Measurements from ENCODE around the gene MYO3B.

MYO3B gene

GRCh38 chr2:170229744-170230143, 51.8 kb downstream of the MYO3B start:
- H3K4me1 ChIP-seq (ENCODE audit: control insufficient read depth, insufficient read depth, low read length): no peaks in the 10 kb centered on the region
- H3K27ac ChIP-seq (ENCODE audit: insufficient read depth, low read depth, low read length, poor library complexity, severe bottlenecking): no peak overlapping the region
- no peak overlapping the region for H3K4me3 ChIP-seq (ENCODE audit: insufficient read depth, low read depth, low read length)
- no peaks in the 10 kb centered on the region for H3K9me3 ChIP-seq (ENCODE audit: control insufficient read depth, low read length)
- H3K27me3 ChIP-seq (ENCODE audit: control insufficient read depth, insufficient read depth, low read length, poor library complexity, severe bottlenecking): no peaks in the 10 kb centered on the region
- WGBS, 2 experiments: 100% methylated on average over 1 to 2 of the region's 2 CpGs
- no peaks in the 10 kb centered on the region for H3K36me3 ChIP-seq (ENCODE audit: control insufficient read depth, insufficient read depth, low read length)

- Histone ChIP-seq H3K4me3 (ENCODE audit: insufficient read depth, low read depth, low read length) (no peak overlapping the region), H3K9me3 (ENCODE audit: control insufficient read depth, low read length) (no peaks in the 10 kb centered on the region), H3K4me1 (ENCODE audit: control insufficient read depth, insufficient read depth, low read length) (no peaks in the 10 kb centered on the region), H3K36me3 (ENCODE audit: control insufficient read depth, insufficient read depth, low read length) (no peaks in the 10 kb centered on the region), H3K27ac (ENCODE audit: insufficient read depth, low read depth, low read length, poor library complexity, severe bottlenecking) (no peak overlapping the region), H3K27me3 (ENCODE audit: control insufficient read depth, insufficient read depth, low read length, poor library complexity, severe bottlenecking) (no peaks in the 10 kb centered on the region)
- WGBS, 2 experiments: 37 to 55% methylated on average over 8 to 12 of the region's 12 CpGs
Observed at GRCh38 chr2:170235860-170236679, 58.1 kb downstream of the MYO3B start.

GRCh38 chr2:170236680-170237047, 58.7 kb downstream of the MYO3B start:
- 93 to 95% methylated on average over 2 of the region's 2 CpGs for WGBS, 2 experiments
- H3K4me3 ChIP-seq (ENCODE audit: insufficient read depth, low read depth, low read length): no peak overlapping the region
- no peak overlapping the region for H3K27ac ChIP-seq (ENCODE audit: insufficient read depth, low read depth, low read length, poor library complexity, severe bottlenecking)
- H3K27me3 ChIP-seq (ENCODE audit: control insufficient read depth, insufficient read depth, low read length, poor library complexity, severe bottlenecking): no peaks in the 10 kb centered on the region
- H3K4me1 ChIP-seq (ENCODE audit: control insufficient read depth, insufficient read depth, low read length): no peaks in the 10 kb centered on the region
- H3K9me3 ChIP-seq (ENCODE audit: control insufficient read depth, low read length): no peaks in the 10 kb centered on the region
- no peaks in the 10 kb centered on the region for H3K36me3 ChIP-seq (ENCODE audit: control insufficient read depth, insufficient read depth, low read length)

GRCh38 chr2:170237572-170238120, 59.7 kb downstream of the MYO3B start:
- 86 to 88% methylated on average over 2 of the region's 4 CpGs for WGBS, 2 experiments
- no peaks in the 10 kb centered on the region for H3K36me3 ChIP-seq (ENCODE audit: control insufficient read depth, insufficient read depth, low read length)
- no peaks in the 10 kb centered on the region for H3K4me1 ChIP-seq (ENCODE audit: control insufficient read depth, insufficient read depth, low read length)
- H3K4me3 ChIP-seq (ENCODE audit: insufficient read depth, low read depth, low read length): no peak overlapping the region
- no peaks in the 10 kb centered on the region for H3K9me3 ChIP-seq (ENCODE audit: control insufficient read depth, low read length)
- H3K27me3 ChIP-seq (ENCODE audit: control insufficient read depth, insufficient read depth, low read length, poor library complexity, severe bottlenecking): no peaks in the 10 kb centered on the region
- no peak overlapping the region for H3K27ac ChIP-seq (ENCODE audit: insufficient read depth, low read depth, low read length, poor library complexity, severe bottlenecking)

GRCh38 chr2:170238776-170239175, 60.8 kb downstream of the MYO3B start:
- no peaks in the 10 kb centered on the region for H3K9me3 ChIP-seq (ENCODE audit: control insufficient read depth, low read length)
- H3K4me1 ChIP-seq (ENCODE audit: control insufficient read depth, insufficient read depth, low read length): no peaks in the 10 kb centered on the region
- WGBS, 2 experiments: 83 to 89% methylated on average over 4 of the region's 4 CpGs
- H3K27ac ChIP-seq (ENCODE audit: insufficient read depth, low read depth, low read length, poor library complexity, severe bottlenecking): no peak overlapping the region
- no peaks in the 10 kb centered on the region for H3K36me3 ChIP-seq (ENCODE audit: control insufficient read depth, insufficient read depth, low read length)
- H3K27me3 ChIP-seq (ENCODE audit: control insufficient read depth, insufficient read depth, low read length, poor library complexity, severe bottlenecking): no peaks in the 10 kb centered on the region
- H3K4me3 ChIP-seq (ENCODE audit: insufficient read depth, low read depth, low read length): no peak overlapping the region

GRCh38 chr2:170240629-170241028, 62.7 kb downstream of the MYO3B start:
- H3K27ac ChIP-seq (ENCODE audit: insufficient read depth, low read depth, low read length, poor library complexity, severe bottlenecking): no peak overlapping the region
- H3K4me3 ChIP-seq (ENCODE audit: insufficient read depth, low read depth, low read length): no peak overlapping the region
- no peaks in the 10 kb centered on the region for H3K36me3 ChIP-seq (ENCODE audit: control insufficient read depth, insufficient read depth, low read length)
- WGBS, 2 experiments: 94 to 97% methylated on average over 2 of the region's 2 CpGs
- H3K27me3 ChIP-seq (ENCODE audit: control insufficient read depth, insufficient read depth, low read length, poor library complexity, severe bottlenecking): no peaks in the 10 kb centered on the region
- H3K4me1 ChIP-seq (ENCODE audit: control insufficient read depth, insufficient read depth, low read length): no peaks in the 10 kb centered on the region
- H3K9me3 ChIP-seq (ENCODE audit: control insufficient read depth, low read length): no peaks in the 10 kb centered on the region

- no peaks in the 10 kb centered on the region for H3K9me3 ChIP-seq (ENCODE audit: control insufficient read depth, low read length)
- H3K27me3 ChIP-seq (ENCODE audit: control insufficient read depth, insufficient read depth, low read length, poor library complexity, severe bottlenecking): no peaks in the 10 kb centered on the region
- H3K27ac ChIP-seq (ENCODE audit: insufficient read depth, low read depth, low read length, poor library complexity, severe bottlenecking): no peak overlapping the region
- H3K36me3 ChIP-seq (ENCODE audit: control insufficient read depth, insufficient read depth, low read length): no peaks in the 10 kb centered on the region
- H3K4me1 ChIP-seq (ENCODE audit: control insufficient read depth, insufficient read depth, low read length): no peaks in the 10 kb centered on the region
- H3K4me3 ChIP-seq (ENCODE audit: insufficient read depth, low read depth, low read length): no peak overlapping the region
- 79 to 84% methylated on average over 2 of the region's 2 CpGs for WGBS, 2 experiments
Observed at GRCh38 chr2:170241756-170242155, 63.8 kb downstream of the MYO3B start.

GRCh38 chr2:170243118-170243837, 65.3 kb downstream of the MYO3B start:
- Histone ChIP-seq H3K9me3 (ENCODE audit: control insufficient read depth, low read length) (no peaks in the 10 kb centered on the region), H3K27me3 (ENCODE audit: control insufficient read depth, insufficient read depth, low read length, poor library complexity, severe bottlenecking) (no peaks in the 10 kb centered on the region), H3K4me1 (ENCODE audit: control insufficient read depth, insufficient read depth, low read length) (no peaks in the 10 kb centered on the region), H3K27ac (ENCODE audit: insufficient read depth, low read depth, low read length, poor library complexity, severe bottlenecking) (no peak overlapping the region), H3K36me3 (ENCODE audit: control insufficient read depth, insufficient read depth, low read length) (no peaks in the 10 kb centered on the region), H3K4me3 (ENCODE audit: insufficient read depth, low read depth, low read length) (no peak overlapping the region)
- WGBS, 2 experiments: 88 to 92% methylated on average over 2 of the region's 2 CpGs

GRCh38 chr2:170243898-170244297, 66.0 kb downstream of the MYO3B start:
- no peaks in the 10 kb centered on the region for H3K4me1 ChIP-seq (ENCODE audit: control insufficient read depth, insufficient read depth, low read length)
- H3K4me3 ChIP-seq (ENCODE audit: insufficient read depth, low read depth, low read length): no peak overlapping the region
- H3K27me3 ChIP-seq (ENCODE audit: control insufficient read depth, insufficient read depth, low read length, poor library complexity, severe bottlenecking): no peaks in the 10 kb centered on the region
- H3K27ac ChIP-seq (ENCODE audit: insufficient read depth, low read depth, low read length, poor library complexity, severe bottlenecking): no peak overlapping the region
- H3K36me3 ChIP-seq (ENCODE audit: control insufficient read depth, insufficient read depth, low read length): no peaks in the 10 kb centered on the region
- H3K9me3 ChIP-seq (ENCODE audit: control insufficient read depth, low read length): no peaks in the 10 kb centered on the region
- WGBS, 2 experiments: 73% methylated on average over 4 of the region's 4 CpGs

GRCh38 chr2:170244555-170244954, 66.6 kb downstream of the MYO3B start:
- Histone ChIP-seq H3K4me3 (ENCODE audit: insufficient read depth, low read depth, low read length) (no peak overlapping the region), H3K9me3 (ENCODE audit: control insufficient read depth, low read length) (no peaks in the 10 kb centered on the region), H3K27ac (ENCODE audit: insufficient read depth, low read depth, low read length, poor library complexity, severe bottlenecking) (no peak overlapping the region), H3K4me1 (ENCODE audit: control insufficient read depth, insufficient read depth, low read length) (no peaks in the 10 kb centered on the region), H3K27me3 (ENCODE audit: control insufficient read depth, insufficient read depth, low read length, poor library complexity, severe bottlenecking) (no peaks in the 10 kb centered on the region), H3K36me3 (ENCODE audit: control insufficient read depth, insufficient read depth, low read length) (no peaks in the 10 kb centered on the region)
- 93 to 94% methylated on average over 4 of the region's 4 CpGs for WGBS, 2 experiments
